ENCODE results near the gene NLRC3.
"Not testable (repeated sequence)": the region's sequence is repeated elsewhere in the genome, so short reads cannot be mapped to it uniquely, and the experiment has no call there.

Gene NLRC3

GRCh38 chr16:3577302-3577752 is at the start of gene NLRC3:
Gene NLRC3, minus strand, starts transcription at chr16:3577403. Its CDS starts 12,367 bp downstream, at chr16:3565036.
- Mint-ChIP-seq H3K4me3 (peak within 1 kb of the TSS; percentile 99), H3K4me1 (ENCODE audit: low read depth) (peaks cover 47% of the 10 kb centered on the region), H3K36me3 (ENCODE audit: low read depth) (peaks cover 19% of the 10 kb centered on the region), H3K27ac (peak within 1 kb of the TSS; percentile 98), H3K9me3 (no peaks in the 10 kb centered on the region), H3K27me3 (ENCODE audit: low read depth) (no peaks in the 10 kb centered on the region)

- Mint-ChIP-seq H3K4me1 (ENCODE audit: low read depth) (peaks cover 14% of the 10 kb centered on the region), H3K4me3 (peak overlapping the region; percentile 26)
Observed at GRCh38 chr16:3625911-3626732, 48.9 kb upstream of the NLRC3 start.

GRCh38 chr16:3625331-3625730 is 48.1 kb upstream of the NLRC3 start:
- no peak overlapping the region for H3K27ac Mint-ChIP-seq
- H3K4me3 Mint-ChIP-seq: no peak overlapping the region
- H3K36me3 Mint-ChIP-seq (ENCODE audit: low read depth): no peaks in the 10 kb centered on the region
- no peaks in the 10 kb centered on the region for H3K27me3 Mint-ChIP-seq (ENCODE audit: low read depth)
- peaks cover 15% of the 10 kb centered on the region for H3K4me1 Mint-ChIP-seq (ENCODE audit: low read depth)
- no peaks in the 10 kb centered on the region for H3K9me3 Mint-ChIP-seq

More at GRCh38 chr16:3625911-3626732, 48.9 kb upstream of the NLRC3 start:
- H3K27me3 Mint-ChIP-seq (ENCODE audit: low read depth): no peaks in the 10 kb centered on the region
- peak overlapping the region; percentile 76 for H3K27ac Mint-ChIP-seq
- no peaks in the 10 kb centered on the region for H3K9me3 Mint-ChIP-seq
- H3K36me3 Mint-ChIP-seq (ENCODE audit: low read depth): no peaks in the 10 kb centered on the region

- Mint-ChIP-seq H3K27me3 (ENCODE audit: low read depth) (no peaks in the 10 kb centered on the region), H3K4me1 (ENCODE audit: low read depth) (peaks cover 18% of the 10 kb centered on the region), H3K27ac (no peak overlapping the region), H3K9me3 (no peaks in the 10 kb centered on the region), H3K4me3 (no peak overlapping the region), H3K36me3 (ENCODE audit: low read depth) (no peaks in the 10 kb centered on the region)
Observed at GRCh38 chr16:3623642-3624041, 46.4 kb upstream of the NLRC3 start.

GRCh38 chr16:3618769-3619141 is 41.6 kb upstream of the NLRC3 start:
- no peak overlapping the region for H3K27ac Mint-ChIP-seq
- H3K4me1 Mint-ChIP-seq (ENCODE audit: low read depth): peaks cover 19% of the 10 kb centered on the region
- no peaks in the 10 kb centered on the region for H3K9me3 Mint-ChIP-seq
- peaks cover 13% of the 10 kb centered on the region for H3K36me3 Mint-ChIP-seq (ENCODE audit: low read depth)
- H3K27me3 Mint-ChIP-seq (ENCODE audit: low read depth): no peaks in the 10 kb centered on the region
- no peak overlapping the region for H3K4me3 Mint-ChIP-seq

- Mint-ChIP-seq H3K9me3 (no peaks in the 10 kb centered on the region), H3K27ac (peak overlapping the region; percentile 97), H3K36me3 (ENCODE audit: low read depth) (peaks cover 25% of the 10 kb centered on the region), H3K4me3 (peak overlapping the region; percentile 99), H3K4me1 (ENCODE audit: low read depth) (peaks cover 39% of the 10 kb centered on the region), H3K27me3 (ENCODE audit: low read depth) (no peaks in the 10 kb centered on the region)
Observed at GRCh38 chr16:3612510-3613466, 35.6 kb upstream of the NLRC3 start.

GRCh38 chr16:3611146-3611975 is 34.2 kb upstream of the NLRC3 start, which contains the start of gene SLX4:
Gene SLX4, minus strand, starts transcription at chr16:3611606. Its CDS starts 2,642 bp downstream, at chr16:3608964.
- peak within 1 kb of the TSS; percentile 99 for H3K4me3 Mint-ChIP-seq
- H3K4me1 Mint-ChIP-seq (ENCODE audit: low read depth): peaks cover 36% of the 10 kb centered on the region
- H3K36me3 Mint-ChIP-seq (ENCODE audit: low read depth): peaks cover 24% of the 10 kb centered on the region
- H3K9me3 Mint-ChIP-seq: no peaks in the 10 kb centered on the region
- H3K27ac Mint-ChIP-seq: peak within 1 kb of the TSS; percentile 97
- H3K27me3 Mint-ChIP-seq (ENCODE audit: low read depth): no peaks in the 10 kb centered on the region

- Mint-ChIP-seq H3K27me3 (ENCODE audit: low read depth) (no peaks in the 10 kb centered on the region), H3K36me3 (ENCODE audit: low read depth) (peaks cover 25% of the 10 kb centered on the region), H3K9me3 (no peaks in the 10 kb centered on the region), H3K4me1 (ENCODE audit: low read depth) (peaks cover 36% of the 10 kb centered on the region), H3K4me3 (peak overlapping the region; percentile 99), H3K27ac (peak overlapping the region; percentile 17)
Observed at GRCh38 chr16:3610698-3611145, 33.5 kb upstream of the NLRC3 start.

GRCh38 chr16:3609895-3610697 is 32.9 kb upstream of the NLRC3 start:
- no peaks in the 10 kb centered on the region for H3K27me3 Mint-ChIP-seq (ENCODE audit: low read depth)
- H3K4me3 Mint-ChIP-seq: peak overlapping the region; percentile 99
- H3K4me1 Mint-ChIP-seq (ENCODE audit: low read depth): peaks cover 32% of the 10 kb centered on the region
- H3K36me3 Mint-ChIP-seq (ENCODE audit: low read depth): peaks cover 20% of the 10 kb centered on the region
- H3K27ac Mint-ChIP-seq: peak overlapping the region; percentile 17
- no peaks in the 10 kb centered on the region for H3K9me3 Mint-ChIP-seq

GRCh38 chr16:3608976-3609375 is 31.8 kb upstream of the NLRC3 start:
- not testable (repeated sequence) for H3K27ac Mint-ChIP-seq; H3K9me3 Mint-ChIP-seq; H3K27me3 Mint-ChIP-seq (ENCODE audit: low read depth)

GRCh38 chr16:3608069-3608468 is 30.9 kb upstream of the NLRC3 start:
- peaks cover 20% of the 10 kb centered on the region for H3K36me3 Mint-ChIP-seq (ENCODE audit: low read depth)
- H3K27me3 Mint-ChIP-seq (ENCODE audit: low read depth): no peaks in the 10 kb centered on the region
- peaks cover 20% of the 10 kb centered on the region for H3K4me1 Mint-ChIP-seq (ENCODE audit: low read depth)
- no peak overlapping the region for H3K4me3 Mint-ChIP-seq
- H3K9me3 Mint-ChIP-seq: no peaks in the 10 kb centered on the region
- no peak overlapping the region for H3K27ac Mint-ChIP-seq

More at GRCh38 chr16:3608976-3609375, 31.8 kb upstream of the NLRC3 start:
- Mint-ChIP-seq H3K36me3 (ENCODE audit: low read depth) (peaks cover 19% of the 10 kb centered on the region), H3K4me1 (ENCODE audit: low read depth) (peaks cover 25% of the 10 kb centered on the region)
- H3K4me3 Mint-ChIP-seq: not testable (repeated sequence)

GRCh38 chr16:3607634-3608033 is 30.4 kb upstream of the NLRC3 start:
- no peak overlapping the region for H3K27ac Mint-ChIP-seq
- no peaks in the 10 kb centered on the region for H3K9me3 Mint-ChIP-seq
- peaks cover 19% of the 10 kb centered on the region for H3K36me3 Mint-ChIP-seq (ENCODE audit: low read depth)
- H3K4me3 Mint-ChIP-seq: no peak overlapping the region
- no peaks in the 10 kb centered on the region for H3K27me3 Mint-ChIP-seq (ENCODE audit: low read depth)
- peaks cover 16% of the 10 kb centered on the region for H3K4me1 Mint-ChIP-seq (ENCODE audit: low read depth)

- peaks cover 19% of the 10 kb centered on the region for H3K36me3 Mint-ChIP-seq (ENCODE audit: low read depth)
- no peak overlapping the region for H3K4me3 Mint-ChIP-seq
- H3K27ac Mint-ChIP-seq: no peak overlapping the region
- H3K27me3 Mint-ChIP-seq (ENCODE audit: low read depth): no peaks in the 10 kb centered on the region
- H3K9me3 Mint-ChIP-seq: no peaks in the 10 kb centered on the region
- peaks cover 14% of the 10 kb centered on the region for H3K4me1 Mint-ChIP-seq (ENCODE audit: low read depth)
Observed at GRCh38 chr16:3607161-3607560, 30.0 kb upstream of the NLRC3 start.
